Measurements from ENCODE around the gene HACD4.

DNA sequence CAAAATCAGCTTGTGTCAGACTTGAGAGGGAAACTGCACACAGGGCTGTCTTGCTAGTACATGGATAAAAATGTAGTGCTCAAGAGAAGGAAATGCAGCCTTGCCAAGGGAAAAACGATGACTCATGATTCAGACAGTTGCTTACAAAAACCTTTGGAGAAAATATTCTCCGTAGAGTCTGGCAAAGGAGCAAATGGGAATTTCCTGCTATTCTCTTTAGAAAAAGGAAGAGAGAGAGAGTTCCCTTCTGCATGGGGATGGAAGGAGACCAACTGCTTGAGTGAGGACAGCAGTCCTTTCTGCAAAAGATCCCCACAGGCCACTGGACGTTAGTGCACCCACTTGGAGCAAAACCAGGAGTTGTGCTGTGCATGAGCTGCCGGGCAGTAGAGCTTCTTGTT is 38.7 kb upstream of the HACD4 start:
- TF ChIP-seq, protein P1, sequence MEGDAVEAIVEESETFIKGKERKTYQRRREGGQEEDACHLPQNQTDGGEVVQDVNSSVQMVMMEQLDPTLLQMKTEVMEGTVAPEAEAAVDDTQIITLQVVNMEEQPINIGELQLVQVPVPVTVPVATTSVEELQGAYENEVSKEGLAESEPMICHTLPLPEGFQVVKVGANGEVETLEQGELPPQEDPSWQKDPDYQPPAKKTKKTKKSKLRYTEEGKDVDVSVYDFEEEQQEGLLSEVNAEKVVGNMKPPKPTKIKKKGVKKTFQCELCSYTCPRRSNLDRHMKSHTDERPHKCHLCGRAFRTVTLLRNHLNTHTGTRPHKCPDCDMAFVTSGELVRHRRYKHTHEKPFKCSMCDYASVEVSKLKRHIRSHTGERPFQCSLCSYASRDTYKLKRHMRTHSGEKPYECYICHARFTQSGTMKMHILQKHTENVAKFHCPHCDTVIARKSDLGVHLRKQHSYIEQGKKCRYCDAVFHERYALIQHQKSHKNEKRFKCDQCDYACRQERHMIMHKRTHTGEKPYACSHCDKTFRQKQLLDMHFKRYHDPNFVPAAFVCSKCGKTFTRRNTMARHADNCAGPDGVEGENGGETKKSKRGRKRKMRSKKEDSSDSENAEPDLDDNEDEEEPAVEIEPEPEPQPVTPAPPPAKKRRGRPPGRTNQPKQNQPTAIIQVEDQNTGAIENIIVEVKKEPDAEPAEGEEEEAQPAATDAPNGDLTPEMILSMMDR (IDR thresholded peaks at IDR 0.05; ENCODE audit: poor library complexity) = no peak
- no peak for TF ChIP-seq EZH2 (IDR thresholded peaks at IDR 0.05; ENCODE audit: borderline replicate concordance)

Data from hepatocyte (in vitro differentiated cells).